Right lobe of liver (tissue), 4 donors: ENCODE measurements around the gene EMC6.

Source experiments
- POLR2A ChIP-seq: fragments of 450-650 bp; IDR thresholded peaks from one replicate; pipeline ENCODE4 v1.6.1; 2017; ENCODE audit warnings: antibody characterized with exemption, mild to moderate bottlenecking
- TF ChIP-seq, protein P1 (sequence below), 4 donors: fragments of 200-600 bp in 3 of 4; fragments of 450-650 bp in 1 of 4; IDR thresholded peaks; one replicate each; pipeline versions ENCODE4 v1.5.1 to v1.8.0; 2016 to 2022; ENCODE audit warnings: antibody characterized with exemption in 4 of 4, mild to moderate bottlenecking in 2 of 4
- donor health status: DM: no; HTN: no; CAD: no.
- donor health status: DM: no; HTN: no; CAD: no.
- donor health status: DM: no; HTN: yes; CAD: no.

- no peak for TF ChIP-seq POLR2A
- TF ChIP-seq, protein P1, sequence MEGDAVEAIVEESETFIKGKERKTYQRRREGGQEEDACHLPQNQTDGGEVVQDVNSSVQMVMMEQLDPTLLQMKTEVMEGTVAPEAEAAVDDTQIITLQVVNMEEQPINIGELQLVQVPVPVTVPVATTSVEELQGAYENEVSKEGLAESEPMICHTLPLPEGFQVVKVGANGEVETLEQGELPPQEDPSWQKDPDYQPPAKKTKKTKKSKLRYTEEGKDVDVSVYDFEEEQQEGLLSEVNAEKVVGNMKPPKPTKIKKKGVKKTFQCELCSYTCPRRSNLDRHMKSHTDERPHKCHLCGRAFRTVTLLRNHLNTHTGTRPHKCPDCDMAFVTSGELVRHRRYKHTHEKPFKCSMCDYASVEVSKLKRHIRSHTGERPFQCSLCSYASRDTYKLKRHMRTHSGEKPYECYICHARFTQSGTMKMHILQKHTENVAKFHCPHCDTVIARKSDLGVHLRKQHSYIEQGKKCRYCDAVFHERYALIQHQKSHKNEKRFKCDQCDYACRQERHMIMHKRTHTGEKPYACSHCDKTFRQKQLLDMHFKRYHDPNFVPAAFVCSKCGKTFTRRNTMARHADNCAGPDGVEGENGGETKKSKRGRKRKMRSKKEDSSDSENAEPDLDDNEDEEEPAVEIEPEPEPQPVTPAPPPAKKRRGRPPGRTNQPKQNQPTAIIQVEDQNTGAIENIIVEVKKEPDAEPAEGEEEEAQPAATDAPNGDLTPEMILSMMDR (IDR thresholded peaks at IDR 0.05): no peak
These were observed 990 bp upstream of the EMC6 start for GRCh38 chr17:3667366-3668278.
